ENCODE data around the gene RHBDL2. TPM values are rescaled to one million over a fixed set of nuclear protein-coding genes. Genes with fewer than 3 reads are reported as not detected.
"Not testable (repeated sequence)": the region's sequence is repeated elsewhere in the genome, so short reads cannot be mapped to it uniquely, and the experiment has no call there.

Gene RHBDL2
- total RNA-seq, 2 donors from 2014 or later: not detected

GRCh38 chr1:38973659-38974437 is 32.2 kb upstream of the RHBDL2 start:
- WGBS, 2 experiments (ENCODE audit: insufficient coverage in 1 of 2, insufficient read length in 1 of 2): 89 to 97% methylated on average over 6 to 12 of the region's 13 CpGs
- no peaks in the 10 kb centered on the region for H3K36me3 Mint-ChIP-seq (ENCODE audit: low read depth)
- DNase-seq: no peak

GRCh38 chr1:38973145-38973544 is 31.5 kb upstream of the RHBDL2 start:
- H3K9me3 ChIP-seq (ENCODE audit: control insufficient read depth, low read length); H3K9ac ChIP-seq (ENCODE audit: extremely low read depth, low read length, poor library complexity, severe bottlenecking); H3K27me3 ChIP-seq (ENCODE audit: control insufficient read depth, insufficient read depth, low read length, poor library complexity, severe bottlenecking); H3K4me3 Mint-ChIP-seq; H3K27ac Mint-ChIP-seq; H3K4me3 ChIP-seq (ENCODE audit: low read length); DNase-seq; H3K36me3 ChIP-seq (ENCODE audit: control insufficient read depth, insufficient read depth, low read length); H3K27ac ChIP-seq (ENCODE audit: low read depth, low read length); H3K36me3 Mint-ChIP-seq (ENCODE audit: low read depth); H3K4me1 ChIP-seq (ENCODE audit: control insufficient read depth, insufficient read depth, low read length): not testable (repeated sequence)
- H3K9me3 Mint-ChIP-seq: peaks cover 10% of the 10 kb centered on the region
- 80% methylated on average over 1 to 6 of the region's 6 CpGs for WGBS, 2 experiments (ENCODE audit: insufficient coverage in 1 of 2, insufficient read length in 1 of 2)
- peaks cover 15% of the 10 kb centered on the region for H3K27me3 Mint-ChIP-seq (ENCODE audit: insufficient read depth)
- peaks cover 11% of the 10 kb centered on the region for H3K4me1 Mint-ChIP-seq

More at GRCh38 chr1:38973659-38974437, 32.2 kb upstream of the RHBDL2 start:
- Histone ChIP-seq H3K27me3 (ENCODE audit: control insufficient read depth, insufficient read depth, low read length, poor library complexity, severe bottlenecking) (no peaks in the 10 kb centered on the region), H3K4me3 (ENCODE audit: low read length) (no peak overlapping the region), H3K9ac (ENCODE audit: extremely low read depth, low read length, poor library complexity, severe bottlenecking) (no peak overlapping the region), H3K9me3 (ENCODE audit: control insufficient read depth, low read length) (peaks cover 6% of the 10 kb centered on the region), H3K36me3 (ENCODE audit: control insufficient read depth, insufficient read depth, low read length) (no peaks in the 10 kb centered on the region), H3K4me1 (ENCODE audit: control insufficient read depth, insufficient read depth, low read length) (no peaks in the 10 kb centered on the region), H3K27ac (ENCODE audit: low read depth, low read length) (no peak overlapping the region)
- TF ChIP-seq CTCF (conservative IDR thresholded peaks at IDR 0.05): no peak
- no peak overlapping the region for H3K27ac Mint-ChIP-seq
- peaks cover 7% of the 10 kb centered on the region for H3K4me1 Mint-ChIP-seq
- H3K4me3 Mint-ChIP-seq: no peak overlapping the region
- peaks cover 10% of the 10 kb centered on the region for H3K27me3 Mint-ChIP-seq (ENCODE audit: insufficient read depth)
- peaks cover 16% of the 10 kb centered on the region for H3K9me3 Mint-ChIP-seq

GRCh38 chr1:38964140-38964548 is 22.5 kb upstream of the RHBDL2 start:
- peak; percentile 66 for TF ChIP-seq CTCF (conservative IDR thresholded peaks at IDR 0.05)
- Mint-ChIP-seq H3K4me1 (peaks cover 7% of the 10 kb centered on the region), H3K9me3 (no peaks in the 10 kb centered on the region), H3K27me3 (ENCODE audit: insufficient read depth) (peaks cover 24% of the 10 kb centered on the region), H3K27ac (no peak overlapping the region), H3K36me3 (ENCODE audit: low read depth) (no peaks in the 10 kb centered on the region), H3K4me3 (no peak overlapping the region)
- H3K4me3 ChIP-seq (ENCODE audit: low read length): no peak overlapping the region
- H3K27me3 ChIP-seq (ENCODE audit: control insufficient read depth, insufficient read depth, low read length, poor library complexity, severe bottlenecking): peaks cover 7% of the 10 kb centered on the region
- no peaks in the 10 kb centered on the region for H3K9me3 ChIP-seq (ENCODE audit: control insufficient read depth, low read length)
- no peaks in the 10 kb centered on the region for H3K4me1 ChIP-seq (ENCODE audit: control insufficient read depth, insufficient read depth, low read length)
- peak; percentile 63 for DNase-seq
- no peaks in the 10 kb centered on the region for H3K36me3 ChIP-seq (ENCODE audit: control insufficient read depth, insufficient read depth, low read length)
- H3K27ac ChIP-seq (ENCODE audit: low read depth, low read length): no peak overlapping the region
- no peak overlapping the region for H3K9ac ChIP-seq (ENCODE audit: extremely low read depth, low read length, poor library complexity, severe bottlenecking)
- 83 to 93% methylated on average over 3 of the region's 3 CpGs for WGBS, 2 experiments (ENCODE audit: insufficient coverage in 1 of 2, insufficient read length in 1 of 2)

Data from endodermal cell (in vitro differentiated cells).